Ascending aorta (tissue), 2 donors: Measurements from ENCODE around the gene IQCH. TPM values are rescaled to one million over a fixed set of nuclear protein-coding genes. Genes with fewer than 3 reads are reported as not detected.

Experiments used
- DNase-seq, 2 donors: peaks; one replicate each; pipeline ENCODE4 v3.0.0-alpha.2; 2019; ENCODE audit warnings: low spot score in 2 of 2
- H3K27ac ChIP-seq, 2 donors: fragments of 200-600 bp; sonication (generic); one replicate each; pipeline ENCODE4 v1.5.1; 2016 to 2017; ENCODE audit warnings: mild to moderate bottlenecking in 1 of 2
- H3K27me3 ChIP-seq: fragments of 200-600 bp; sonication (generic); one replicate; pipeline ENCODE4 v1.5.1; 2017
- H3K36me3 ChIP-seq, 2 donors: fragments of 200-600 bp; sonication (generic); one replicate each; pipeline ENCODE4 v1.5.1; 2016
- H3K4me1 ChIP-seq, 2 donors: fragments of 200-600 bp; sonication (generic); one replicate each; pipeline ENCODE4 v1.5.1; 2016 to 2017; ENCODE audit warnings: mild to moderate bottlenecking in 1 of 2
- H3K4me3 ChIP-seq, 2 donors: fragments of 200-600 bp; sonication (generic); one replicate each; pipeline ENCODE4 v1.5.1; 2016 to 2017; ENCODE audit warnings: mild to moderate bottlenecking in 1 of 2
- H3K9me3 ChIP-seq, 2 donors: fragments of 200-600 bp; sonication (generic); one replicate each; pipeline ENCODE4 v1.5.1; 2016
- intact Hi-C: fragments of 100-400 bp; cut with DNase I; formaldehyde crosslinking; loops from one replicate; pipeline ENCODE4 v1.15.1; 2023
- total RNA-seq: library from RNA; depleted of rRNA; stranded (reverse); fragments of >200 nt; gene quantifications from one replicate; pipeline ENCODE4 v1.1.0, GENCODE V29; 2016
- TF ChIP-seq, protein P1 (sequence below), 3 experiments: fragments of 200-600 bp in 2 of 3; fragments of 450-650 bp in 1 of 3; sonication (generic) in 2 of 3; IDR thresholded peaks; one replicate each; pipeline ENCODE4 v1.5.1; 2016 to 2019; ENCODE audit warnings: antibody characterized with exemption in 3 of 3, mild to moderate bottlenecking in 1 of 3, moderate library complexity in 1 of 3

Gene IQCH
- total RNA-seq, 1 donor from 2014 or later = not detected

DNA sequence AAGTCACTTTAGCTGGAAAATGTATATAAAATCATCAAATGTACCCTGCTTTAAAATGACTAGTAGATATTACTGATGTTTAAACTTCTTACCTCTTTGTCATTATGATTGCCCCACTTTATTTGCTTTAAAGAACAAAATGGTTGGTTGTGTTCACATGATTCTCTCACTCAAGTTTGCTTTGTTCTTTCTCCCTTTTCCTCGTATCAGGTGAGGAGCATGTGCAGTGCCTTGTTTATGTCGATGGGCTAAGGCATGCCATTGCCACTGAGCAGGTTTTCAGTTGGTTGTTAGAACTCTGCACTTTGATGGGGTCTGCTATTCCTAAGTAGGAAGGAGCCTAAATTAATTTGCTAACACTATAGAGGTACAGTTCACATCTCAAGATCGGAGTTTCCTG lies 293.2 kb downstream of the IQCH start:
- intact Hi-C loops = no loop called here
- DNase-seq = no peak
- Histone ChIP-seq H3K27me3 (no peaks in the 10 kb centered on the region), H3K27ac (no peak overlapping the region), H3K9me3 (no peaks in the 10 kb centered on the region), H3K4me3 (no peak overlapping the region), H3K4me1 (peaks cover 0 to 15% of the 10 kb centered on the region in 2 donors), H3K36me3 (peaks cover 4 to 18% of the 10 kb centered on the region in 2 donors)
- TF ChIP-seq, protein P1, sequence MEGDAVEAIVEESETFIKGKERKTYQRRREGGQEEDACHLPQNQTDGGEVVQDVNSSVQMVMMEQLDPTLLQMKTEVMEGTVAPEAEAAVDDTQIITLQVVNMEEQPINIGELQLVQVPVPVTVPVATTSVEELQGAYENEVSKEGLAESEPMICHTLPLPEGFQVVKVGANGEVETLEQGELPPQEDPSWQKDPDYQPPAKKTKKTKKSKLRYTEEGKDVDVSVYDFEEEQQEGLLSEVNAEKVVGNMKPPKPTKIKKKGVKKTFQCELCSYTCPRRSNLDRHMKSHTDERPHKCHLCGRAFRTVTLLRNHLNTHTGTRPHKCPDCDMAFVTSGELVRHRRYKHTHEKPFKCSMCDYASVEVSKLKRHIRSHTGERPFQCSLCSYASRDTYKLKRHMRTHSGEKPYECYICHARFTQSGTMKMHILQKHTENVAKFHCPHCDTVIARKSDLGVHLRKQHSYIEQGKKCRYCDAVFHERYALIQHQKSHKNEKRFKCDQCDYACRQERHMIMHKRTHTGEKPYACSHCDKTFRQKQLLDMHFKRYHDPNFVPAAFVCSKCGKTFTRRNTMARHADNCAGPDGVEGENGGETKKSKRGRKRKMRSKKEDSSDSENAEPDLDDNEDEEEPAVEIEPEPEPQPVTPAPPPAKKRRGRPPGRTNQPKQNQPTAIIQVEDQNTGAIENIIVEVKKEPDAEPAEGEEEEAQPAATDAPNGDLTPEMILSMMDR (IDR thresholded peaks at IDR 0.05) = no peak

DNA sequence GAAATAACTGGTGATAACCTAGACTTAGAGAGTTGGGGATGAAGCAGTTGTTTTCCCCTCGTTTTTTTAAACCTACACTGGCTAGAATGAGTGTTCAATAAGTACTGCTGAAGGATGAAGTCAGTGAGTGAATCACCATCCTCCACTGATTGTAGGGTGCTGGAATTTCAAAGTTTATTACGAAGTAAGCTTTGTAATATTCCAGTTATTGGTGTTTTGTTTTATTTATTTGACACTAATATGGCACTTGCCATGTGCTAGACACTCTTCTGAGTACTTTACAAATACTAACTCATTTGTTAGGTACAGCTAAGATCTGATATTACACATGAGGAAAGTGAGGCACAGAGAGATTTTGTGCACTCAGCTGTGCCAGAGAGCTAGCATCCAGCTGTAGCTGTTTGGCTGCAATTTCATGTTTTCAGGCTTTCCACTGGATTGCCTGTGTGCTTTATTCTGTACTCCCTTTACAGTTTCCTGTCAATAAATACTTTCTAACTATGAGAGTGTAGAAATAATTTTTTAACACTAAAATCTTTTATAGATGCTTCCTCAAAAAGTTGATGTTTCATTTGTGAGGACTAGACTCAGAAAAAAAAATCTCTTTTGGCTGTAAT lies 293.8 kb downstream of the IQCH start:
- intact Hi-C loops = no loop called here

DNA sequence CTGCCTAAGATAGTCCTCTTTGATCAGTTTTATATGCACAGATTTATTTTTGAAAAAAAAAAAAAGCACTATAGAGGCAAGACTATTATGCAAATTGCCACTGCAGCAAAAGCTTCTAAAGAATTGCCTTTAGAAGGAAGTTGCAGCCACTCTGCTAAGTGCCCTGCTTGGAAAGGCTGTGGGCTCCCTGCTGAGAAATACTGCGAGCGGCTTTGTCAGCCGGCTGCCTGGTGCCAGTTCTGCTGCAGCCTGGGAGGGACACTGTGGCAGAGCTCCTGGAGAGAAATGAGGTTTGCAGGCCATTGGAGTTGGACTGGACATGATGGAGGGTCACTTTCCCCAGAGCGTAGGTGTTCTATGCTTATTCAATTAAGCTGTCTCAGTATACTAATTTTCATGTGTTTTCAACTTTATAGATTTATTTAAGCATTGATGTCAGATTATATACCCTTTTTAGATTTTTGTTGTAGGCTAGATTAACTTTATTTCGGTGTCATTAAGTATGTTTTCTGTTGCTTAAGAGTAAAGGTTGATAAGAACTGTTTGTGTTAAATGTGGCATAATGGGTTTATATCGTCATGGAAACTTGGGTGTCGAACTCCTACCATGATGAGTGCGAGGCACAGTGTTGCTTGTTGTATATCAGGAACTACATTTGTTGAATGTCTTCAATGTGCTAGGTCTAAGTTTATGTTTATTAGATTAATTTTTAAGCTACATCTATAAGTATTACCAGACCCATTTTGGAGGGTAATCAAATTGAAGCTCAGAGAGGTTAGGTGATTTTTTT lies 294.5 kb downstream of the IQCH start:
- Histone ChIP-seq H3K27me3 (no peaks in the 10 kb centered on the region), H3K4me3 (no peak overlapping the region), H3K4me1 (peaks cover 0 to 6% of the 10 kb centered on the region in 2 donors), H3K9me3 (no peaks in the 10 kb centered on the region), H3K27ac (no peak overlapping the region), H3K36me3 (peaks cover 4 to 18% of the 10 kb centered on the region in 2 donors)
- intact Hi-C loops = no loop called here
- DNase-seq = no peak
- TF ChIP-seq, protein P1 (IDR thresholded peaks at IDR 0.05) = no peak

More for the DNA sequence above, 293.8 kb downstream of the IQCH start:
- TF ChIP-seq, protein P1 (IDR thresholded peaks at IDR 0.05) = no peak
- H3K4me3 ChIP-seq = no peak overlapping the region
- H3K4me1 ChIP-seq = peaks cover 0 to 12% of the 10 kb centered on the region in 2 donors
- no peaks in the 10 kb centered on the region for H3K27me3 ChIP-seq
- H3K9me3 ChIP-seq = no peaks in the 10 kb centered on the region
- no peak overlapping the region for H3K27ac ChIP-seq
- H3K36me3 ChIP-seq = peaks cover 4 to 18% of the 10 kb centered on the region in 2 donors
- no peak for DNase-seq

DNA sequence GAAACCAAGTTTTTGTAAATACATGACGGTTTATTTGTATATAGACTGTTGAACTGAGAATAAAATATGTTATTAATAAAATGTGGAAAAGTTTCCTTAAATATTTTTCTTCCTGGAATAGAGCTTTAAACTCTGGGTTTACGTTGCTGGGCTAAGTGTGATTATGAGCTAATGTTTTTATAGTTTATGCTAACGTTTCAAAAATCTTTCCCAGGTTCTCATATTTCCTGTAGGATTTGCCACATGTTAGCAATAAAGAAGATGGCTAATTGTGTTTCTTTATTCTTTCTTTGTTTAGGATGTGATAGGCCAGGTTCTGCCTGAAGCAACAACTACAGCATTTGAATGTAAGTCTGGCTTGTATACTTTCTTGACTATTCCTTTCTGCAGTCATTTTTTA lies 295.1 kb downstream of the IQCH start:
- Histone ChIP-seq H3K27ac (no peak overlapping the region), H3K4me3 (no peak overlapping the region), H3K36me3 (peaks cover 4 to 18% of the 10 kb centered on the region in 2 donors), H3K9me3 (no peaks in the 10 kb centered on the region), H3K27me3 (no peaks in the 10 kb centered on the region), H3K4me1 (peaks cover 0 to 6% of the 10 kb centered on the region in 2 donors)
- DNase-seq = no peak
- TF ChIP-seq, protein P1 (IDR thresholded peaks at IDR 0.05) = no peak
- intact Hi-C loops = no loop called here

DNA sequence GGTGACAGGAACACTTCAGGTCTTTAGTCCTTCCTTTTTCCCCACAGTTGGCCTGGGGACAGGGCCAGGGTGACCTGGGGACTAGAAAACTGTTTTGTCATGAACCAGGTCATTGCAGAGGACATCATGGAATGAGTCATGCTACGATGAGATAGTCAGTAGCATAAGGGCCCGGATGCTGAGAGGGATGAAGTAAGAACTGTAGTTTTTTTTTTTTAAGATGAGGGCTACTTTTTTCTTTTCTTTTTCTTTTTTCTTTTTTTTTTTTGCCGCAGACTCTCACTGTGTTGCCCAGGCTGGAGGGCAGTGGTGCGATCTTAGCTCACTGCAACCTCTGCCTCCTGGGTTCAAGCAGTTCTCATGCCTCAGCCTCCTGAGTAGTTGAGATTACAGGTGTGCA lies 295.9 kb downstream of the IQCH start:
- H3K9me3 ChIP-seq = no peaks in the 10 kb centered on the region
- TF ChIP-seq, protein P1 (IDR thresholded peaks at IDR 0.05) = no peak
- H3K4me1 ChIP-seq = peaks cover 0 to 6% of the 10 kb centered on the region in 2 donors
- H3K36me3 ChIP-seq = peaks cover 4 to 18% of the 10 kb centered on the region in 2 donors
- no peak overlapping the region for H3K4me3 ChIP-seq
- no peak overlapping the region for H3K27ac ChIP-seq
- intact Hi-C loops = no loop called here
- H3K27me3 ChIP-seq = no peaks in the 10 kb centered on the region
- DNase-seq = no peak
